ENCODE measurements around the gene ATF5. TPM values are rescaled to one million over a fixed set of nuclear protein-coding genes. Genes with fewer than 3 reads are reported as not detected.
"Not testable (repeated sequence)": the region's sequence is repeated elsewhere in the genome, so short reads cannot be mapped to it uniquely, and the experiment has no call there.

Gene ATF5
- total RNA-seq, 2 experiments from 2014 or later: 6.9 TPM

DNA sequence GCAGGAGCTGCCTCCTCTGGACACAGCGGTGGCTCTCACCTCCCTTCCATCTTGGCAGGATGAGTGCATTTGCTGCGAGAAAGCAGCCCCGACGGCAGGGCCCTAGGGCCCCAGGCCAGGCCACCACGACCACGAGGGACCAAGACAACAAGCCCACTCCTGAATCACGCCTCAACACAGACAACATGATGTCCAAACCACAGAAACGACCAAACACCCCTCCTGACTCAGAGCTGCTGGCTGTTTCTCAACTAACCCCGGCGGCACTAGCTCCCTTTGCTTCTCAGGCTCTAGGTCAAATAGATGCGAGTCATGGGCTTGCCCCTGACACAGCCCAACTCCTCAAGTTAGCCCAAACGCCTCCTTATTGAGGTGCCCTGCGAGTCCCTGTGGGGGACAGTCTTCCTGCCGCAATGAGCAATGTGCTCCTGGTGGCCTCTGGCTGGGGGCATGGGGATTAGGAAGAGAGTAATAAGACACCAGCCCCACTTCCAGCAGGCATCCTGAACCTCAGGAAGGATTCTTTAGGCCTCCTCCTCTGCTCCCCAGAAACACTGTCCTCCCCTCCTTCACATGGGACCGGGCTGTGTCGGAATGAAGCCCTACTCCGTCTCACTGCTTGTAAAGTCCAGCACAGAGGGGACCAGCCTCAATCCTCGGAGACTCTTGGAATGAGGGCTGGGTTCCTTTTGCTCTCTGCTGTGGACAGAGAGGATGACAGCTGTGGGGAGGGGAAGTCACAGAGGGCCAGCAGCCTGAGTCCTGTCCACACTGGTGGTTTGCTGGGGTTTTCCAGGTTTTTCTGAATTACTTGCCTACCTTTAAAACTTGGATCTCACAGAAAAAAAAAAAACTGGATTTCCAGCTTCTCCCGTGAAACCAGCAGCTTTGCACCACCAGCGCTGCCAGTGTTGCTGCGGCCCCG is 6.9 kb upstream of the ATF5 start:
- DNase-seq (no peak), ATAC-seq (ENCODE audit: low read depth) (no peak)
- Mint-ChIP-seq H3K36me3 (peaks cover 27% of the 10 kb centered on the region), H3K4me3 (no peak overlapping the region), H3K27me3 (no peaks in the 10 kb centered on the region), H3K27ac (no peak overlapping the region), H3K9me3 (no peaks in the 10 kb centered on the region), H3K4me1 (peaks cover 28% of the 10 kb centered on the region)
- POLR2A ChIA-PET: interaction anchor here (0.8 kb wide), 1 partner anchor 11 kb away, joined by 3 read pairs; no protein-coding TSS in a partner anchor

DNA sequence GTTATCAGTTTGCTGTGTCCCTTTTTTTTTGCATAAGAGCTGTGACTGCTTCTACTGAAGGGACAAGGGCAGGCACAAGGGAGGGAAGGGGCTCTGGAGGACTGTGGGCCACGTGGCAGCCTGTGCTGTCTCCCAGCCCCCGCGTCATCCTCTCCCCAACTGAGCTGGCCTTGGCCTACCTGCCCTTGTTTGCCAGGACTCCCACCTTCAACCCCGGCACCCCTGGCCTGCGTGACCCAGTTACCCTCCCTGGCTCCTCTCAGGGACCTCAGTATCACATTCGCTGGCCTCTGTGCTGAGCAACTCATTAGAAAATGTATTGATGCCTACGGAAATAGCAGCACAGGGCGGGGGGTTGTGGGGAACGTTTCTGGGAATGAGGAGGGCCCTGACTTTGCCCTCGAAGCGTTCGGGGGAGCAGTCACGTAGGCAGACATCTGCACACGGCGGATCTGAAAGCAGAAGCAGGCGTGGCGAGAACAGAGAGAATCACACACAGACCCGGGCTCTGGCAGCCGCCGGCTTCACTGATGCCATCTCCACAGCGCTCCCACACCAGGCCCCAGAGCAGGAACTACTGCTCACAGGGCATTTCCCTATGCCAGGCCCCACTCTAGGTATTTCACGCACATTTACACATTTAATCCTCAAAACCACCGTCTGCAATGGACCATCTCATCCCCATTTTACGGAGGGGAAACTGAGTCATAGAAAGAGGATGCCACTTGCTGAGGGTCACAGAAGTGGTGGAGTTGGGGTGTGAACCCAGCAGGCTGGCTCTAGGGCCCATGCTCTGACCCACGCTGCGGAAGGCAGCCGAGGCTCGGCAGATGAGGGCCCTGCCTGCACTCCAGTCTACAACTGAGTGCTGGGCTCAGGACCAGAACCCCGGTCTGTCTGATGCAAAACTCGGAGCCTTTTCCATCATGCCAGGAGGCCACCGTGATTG is 5.7 kb upstream of the ATF5 start:
- Mint-ChIP-seq H3K36me3 (peaks cover 25% of the 10 kb centered on the region), H3K4me3 (no peak overlapping the region), H3K9me3 (no peaks in the 10 kb centered on the region), H3K27ac (no peak overlapping the region), H3K4me1 (peaks cover 34% of the 10 kb centered on the region), H3K27me3 (no peaks in the 10 kb centered on the region)
- POLR2A ChIA-PET: interaction anchor here (0.6 kb wide), 1 partner anchor 1414 kb away, joined by 3 read pairs; no protein-coding TSS in a partner anchor
- DNase-seq (no peak), ATAC-seq (ENCODE audit: low read depth) (no peak)

DNA sequence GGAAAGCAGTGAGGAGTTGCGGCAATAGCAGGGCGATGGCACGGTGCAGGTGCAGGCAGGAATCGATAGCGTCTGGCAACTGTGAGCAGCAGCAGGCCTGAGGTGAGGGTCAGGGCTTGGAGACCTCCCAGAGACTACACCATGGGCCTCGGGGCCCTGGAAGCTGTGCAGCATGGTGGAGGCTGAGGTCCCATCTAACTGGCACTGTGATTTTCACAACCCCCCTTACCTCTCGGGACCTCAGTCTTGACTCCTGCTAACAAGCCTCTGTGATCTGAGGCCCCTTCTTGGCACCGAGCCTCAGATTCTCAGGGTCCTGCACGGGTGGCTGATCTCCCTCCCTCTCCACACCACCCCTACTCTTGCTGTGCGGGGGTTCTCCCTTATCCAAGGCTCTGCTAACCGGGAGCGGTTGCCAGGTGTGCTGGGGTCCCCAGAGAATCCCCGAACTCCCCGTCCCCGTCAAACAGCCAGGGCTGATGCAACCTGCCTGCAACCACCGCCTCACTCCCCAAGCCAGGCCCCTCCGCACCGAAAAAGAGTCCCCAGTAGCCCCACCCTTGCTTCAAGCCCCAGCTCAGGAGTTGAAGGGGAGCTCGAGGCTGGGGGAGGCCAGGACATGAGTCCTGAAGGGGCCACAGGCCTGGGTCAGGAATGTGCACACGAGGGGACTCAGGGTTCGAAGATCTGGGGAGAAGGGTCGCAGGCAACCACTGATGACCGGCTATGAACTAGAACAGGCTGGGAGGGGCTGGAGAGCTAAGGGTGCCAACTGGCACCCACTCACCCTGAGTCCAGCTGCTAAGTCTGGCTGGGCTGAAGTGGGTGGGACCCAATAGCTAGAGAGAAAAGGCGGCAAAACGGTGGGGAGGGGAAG is 4.8 kb upstream of the ATF5 start:
- no peaks in the 10 kb centered on the region for H3K9me3 Mint-ChIP-seq
- peaks cover 26% of the 10 kb centered on the region for H3K36me3 Mint-ChIP-seq
- ATAC-seq (ENCODE audit: low read depth) (no peak), DNase-seq (no peak)
- H3K27me3 Mint-ChIP-seq: no peaks in the 10 kb centered on the region
- no peak overlapping the region for H3K27ac Mint-ChIP-seq
- peaks cover 37% of the 10 kb centered on the region for H3K4me1 Mint-ChIP-seq
- H3K4me3 Mint-ChIP-seq: no peak overlapping the region
- POLR2A ChIA-PET: interaction anchor here (0.5 kb wide), 1 partner anchor 157 kb away, joined by 3 read pairs; the partner anchor contains the start of gene AP2A1

DNA sequence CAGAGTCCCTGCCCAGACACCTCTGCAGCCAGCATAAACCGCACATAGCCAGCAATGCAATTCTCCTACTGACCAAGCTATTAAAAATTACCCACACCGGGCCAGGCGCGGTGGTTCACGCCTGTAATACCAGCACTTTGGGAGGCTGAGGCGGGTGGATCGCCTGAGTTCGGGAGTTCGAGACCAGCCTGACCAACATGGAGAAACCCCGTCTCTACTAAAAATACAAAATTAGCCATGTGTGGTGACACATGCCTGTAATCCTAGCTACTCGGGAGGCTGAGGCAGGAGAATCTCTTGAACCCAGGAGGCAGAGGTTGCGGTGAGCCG is 4.2 kb upstream of the ATF5 start:
- ATAC-seq (ENCODE audit: low read depth); H3K27me3 Mint-ChIP-seq; H3K4me3 Mint-ChIP-seq; H3K27ac Mint-ChIP-seq; H3K9me3 Mint-ChIP-seq; DNase-seq: not testable (repeated sequence)
- Mint-ChIP-seq H3K4me1 (peaks cover 35% of the 10 kb centered on the region), H3K36me3 (peaks cover 24% of the 10 kb centered on the region)
- POLR2A ChIA-PET: interaction anchor here (0.5 kb wide), 1 partner anchor 158 kb away, joined by 3 read pairs; the partner anchor contains the start of gene AP2A1

DNA sequence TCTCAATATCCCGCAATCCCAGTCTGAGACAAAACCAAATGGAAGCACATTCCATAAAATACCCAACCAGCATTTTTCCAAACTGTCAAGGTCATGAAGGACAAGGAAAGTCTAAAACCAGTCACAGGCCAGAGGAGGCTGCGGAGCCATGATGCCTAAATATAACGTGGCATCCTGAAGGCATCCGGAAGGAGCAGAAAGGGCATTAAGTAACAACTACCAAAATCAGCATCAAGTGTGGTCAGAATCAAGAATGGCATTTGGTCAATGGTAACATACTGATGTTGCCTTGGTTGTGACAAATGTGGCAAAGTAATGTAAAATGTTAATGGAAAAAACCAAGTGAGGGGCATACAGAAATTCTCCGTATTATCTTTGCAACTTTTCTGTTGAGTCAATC is 3.5 kb upstream of the ATF5 start:
- H3K27me3 Mint-ChIP-seq: no peaks in the 10 kb centered on the region
- no peak for DNase-seq
- H3K4me1 Mint-ChIP-seq: peaks cover 39% of the 10 kb centered on the region
- H3K36me3 Mint-ChIP-seq: peaks cover 26% of the 10 kb centered on the region
- H3K4me3 Mint-ChIP-seq: no peak overlapping the region
- no peak for ATAC-seq (ENCODE audit: low read depth)
- H3K27ac Mint-ChIP-seq: peak overlapping the region; percentile 48
- no peaks in the 10 kb centered on the region for H3K9me3 Mint-ChIP-seq
- POLR2A ChIA-PET: interaction anchor here (0.7 kb wide), 1 partner anchor 10 kb away, joined by 8 read pairs; no protein-coding TSS in a partner anchor

DNA sequence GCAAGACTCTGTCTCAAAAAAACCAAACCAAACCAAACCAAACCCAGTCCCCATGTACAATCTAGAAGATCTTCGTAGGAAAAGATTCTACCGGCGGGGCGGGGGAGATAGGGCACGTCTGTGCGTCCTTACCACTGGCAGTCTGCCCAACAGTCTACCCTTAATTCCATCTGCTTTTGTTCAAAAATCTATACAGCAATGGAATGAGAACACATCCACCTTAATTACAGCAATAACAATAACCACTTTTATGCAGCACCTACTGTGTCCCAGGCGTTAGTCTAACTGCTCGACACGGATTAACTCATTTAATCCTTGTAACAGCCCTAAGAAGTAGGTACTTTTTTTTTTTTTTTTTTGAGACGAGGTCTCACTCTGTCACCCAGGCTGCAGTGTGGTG is 2.5 kb upstream of the ATF5 start:
- no peak for DNase-seq
- Mint-ChIP-seq H3K36me3 (peaks cover 27% of the 10 kb centered on the region), H3K4me1 (peaks cover 39% of the 10 kb centered on the region), H3K27me3 (no peaks in the 10 kb centered on the region), H3K27ac (no peak overlapping the region), H3K9me3 (no peaks in the 10 kb centered on the region), H3K4me3 (no peak overlapping the region)
- ATAC-seq (ENCODE audit: low read depth): no peak
- POLR2A ChIA-PET: no interaction called here

DNA sequence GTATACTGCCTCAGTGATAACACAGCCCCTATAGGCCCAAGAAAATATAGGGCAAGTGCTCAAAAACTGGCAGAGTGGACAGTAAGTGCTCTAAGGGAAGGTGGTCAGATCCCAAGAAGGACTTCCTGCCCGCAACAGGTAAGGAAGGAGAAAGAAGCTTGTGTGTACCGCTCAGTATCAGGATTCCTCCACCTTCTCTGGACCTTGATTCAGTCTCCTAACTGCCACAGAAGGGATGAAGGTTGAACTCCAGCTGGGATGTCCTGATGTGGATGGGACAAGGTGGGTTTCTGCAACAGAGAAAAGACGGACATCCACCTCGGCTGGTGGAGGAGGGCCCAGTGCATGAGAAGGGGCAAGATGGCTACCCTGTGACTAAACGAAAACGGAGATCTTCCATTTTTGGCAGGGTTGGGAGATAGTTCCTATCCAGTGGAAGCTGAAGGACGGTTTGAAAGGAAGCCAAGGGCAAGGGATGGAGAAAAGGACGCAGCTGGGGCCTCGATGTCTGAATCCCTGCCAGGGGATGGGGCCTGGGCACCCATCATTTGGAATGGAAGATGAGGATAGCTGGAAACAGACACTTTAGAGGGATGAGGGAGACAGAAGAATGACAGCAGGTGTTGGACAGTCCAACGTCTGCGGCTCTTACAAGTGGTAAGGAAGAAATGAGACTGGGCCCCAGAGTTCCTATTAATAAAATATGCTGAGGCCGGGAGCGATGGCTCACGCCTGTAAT is 1.3 kb upstream of the ATF5 start:
- peak overlapping the region; percentile 96 for H3K27ac Mint-ChIP-seq
- H3K4me1 Mint-ChIP-seq: peaks cover 40% of the 10 kb centered on the region
- no peaks in the 10 kb centered on the region for H3K27me3 Mint-ChIP-seq
- peak overlapping the region; percentile 99 for H3K4me3 Mint-ChIP-seq
- DNase-seq: no peak
- H3K9me3 Mint-ChIP-seq: peaks cover 3% of the 10 kb centered on the region
- POLR2A ChIA-PET: interaction anchor here (0.6 to 2.8 kb wide), 5 partner anchors 9 to 420 kb away, joined by 3 to 19 read pairs (median 8); partner anchors contain the start of genes IL4I1, PTOV1, VRK3 and ZNF473
- peaks cover 29% of the 10 kb centered on the region for H3K36me3 Mint-ChIP-seq
- no peak for ATAC-seq (ENCODE audit: low read depth)

DNA sequence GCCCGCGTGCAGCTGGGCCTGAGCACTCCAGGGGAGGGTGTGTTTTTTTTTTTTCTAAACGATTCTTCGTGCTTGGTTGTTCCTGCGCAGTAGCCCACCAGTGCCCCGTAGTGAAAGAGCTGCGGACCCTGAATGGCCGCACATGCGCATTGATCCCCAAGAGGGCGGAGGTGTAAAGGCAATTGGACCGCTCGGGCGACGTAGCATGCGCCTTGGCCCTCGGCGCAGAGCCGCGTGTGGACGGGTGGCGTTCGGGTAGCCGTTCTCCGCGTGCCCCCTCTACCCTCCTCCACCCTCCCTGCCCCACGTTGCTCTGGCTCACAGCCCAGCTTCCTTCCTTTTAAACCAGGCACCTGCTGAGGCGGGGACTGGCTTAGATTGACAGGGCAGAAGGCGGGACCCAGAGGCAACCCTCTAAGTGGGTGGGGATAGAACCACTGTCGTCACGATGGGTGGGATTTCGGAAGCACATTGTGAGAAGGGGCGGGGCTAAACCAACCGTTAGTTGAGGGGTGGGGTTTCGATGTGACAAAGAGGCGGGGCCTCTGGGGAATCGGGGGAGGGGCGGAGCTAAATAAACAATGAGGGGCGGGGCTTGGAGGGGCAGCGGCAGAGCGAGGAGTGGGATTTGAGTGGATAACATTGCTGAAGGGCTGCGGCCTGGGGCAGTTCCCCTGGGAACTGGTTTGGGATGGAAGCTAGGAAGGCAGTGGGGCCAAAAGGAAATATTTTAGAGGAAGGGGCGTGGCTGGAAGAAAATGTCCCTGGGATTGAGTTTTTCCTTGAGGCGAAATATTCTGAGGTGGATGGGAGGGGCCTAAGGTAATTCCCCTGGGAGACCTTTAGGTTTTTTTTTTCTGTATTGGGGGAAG is 842 bp downstream of the ATF5 start:
- ATAC-seq (ENCODE audit: low read depth) (peak; percentile 86), DNase-seq (peak; percentile 86)
- peaks cover 31% of the 10 kb centered on the region for H3K36me3 Mint-ChIP-seq
- H3K27me3 Mint-ChIP-seq: no peaks in the 10 kb centered on the region
- POLR2A ChIA-PET: interaction anchor here (0.6 to 2.8 kb wide), 21 partner anchors 11 to 875 kb away, joined by 3 to 20 read pairs (median 7); partner anchors contain the start of genes AKT1S1, AP2A1, IL4I1 and TBC1D17
- peak overlapping the region; percentile 99 for H3K4me3 Mint-ChIP-seq
- H3K27ac Mint-ChIP-seq: peak overlapping the region; percentile 98
- H3K4me1 Mint-ChIP-seq: peaks cover 44% of the 10 kb centered on the region
- peaks cover 3% of the 10 kb centered on the region for H3K9me3 Mint-ChIP-seq

DNA sequence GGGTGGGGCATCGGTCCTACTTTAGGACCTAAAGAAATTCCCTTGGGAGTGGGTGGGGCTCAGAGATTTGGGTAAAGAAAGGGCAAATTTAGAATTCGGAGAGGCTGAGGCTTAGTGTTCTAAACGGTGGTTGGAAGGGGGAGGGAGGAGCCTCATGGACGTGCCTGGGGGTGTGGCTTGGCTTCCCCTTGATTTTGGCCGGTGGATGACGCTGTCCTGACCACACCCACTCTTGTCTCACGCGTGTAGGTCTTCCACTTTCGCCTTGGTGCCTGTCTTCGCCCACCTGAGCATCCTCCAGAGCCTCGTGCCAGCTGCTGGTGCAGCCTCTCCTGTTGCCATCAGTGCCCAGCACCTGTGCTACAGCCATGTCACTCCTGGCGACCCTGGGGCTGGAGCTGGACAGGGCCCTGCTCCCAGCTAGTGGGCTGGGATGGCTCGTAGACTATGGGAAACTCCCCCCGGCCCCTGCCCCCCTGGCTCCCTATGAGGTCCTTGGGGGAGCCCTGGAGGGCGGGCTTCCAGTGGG is 1.5 kb downstream of the ATF5 start:
- ATAC-seq (ENCODE audit: low read depth): no peak
- no peak for DNase-seq
- H3K4me1 Mint-ChIP-seq: peaks cover 41% of the 10 kb centered on the region
- peaks cover 28% of the 10 kb centered on the region for H3K36me3 Mint-ChIP-seq
- POLR2A ChIA-PET: interaction anchor here (0.8 to 2.8 kb wide), 6 partner anchors 34 to 123 kb away, joined by 3 to 20 read pairs (median 15); partner anchors contain the start of genes AKT1S1, IL4I1, TBC1D17 and VRK3
- H3K27ac Mint-ChIP-seq: peak overlapping the region; percentile 98
- H3K4me3 Mint-ChIP-seq: peak overlapping the region; percentile 99
- peaks cover 3% of the 10 kb centered on the region for H3K27me3 Mint-ChIP-seq
- H3K9me3 Mint-ChIP-seq: peaks cover 3% of the 10 kb centered on the region

DNA sequence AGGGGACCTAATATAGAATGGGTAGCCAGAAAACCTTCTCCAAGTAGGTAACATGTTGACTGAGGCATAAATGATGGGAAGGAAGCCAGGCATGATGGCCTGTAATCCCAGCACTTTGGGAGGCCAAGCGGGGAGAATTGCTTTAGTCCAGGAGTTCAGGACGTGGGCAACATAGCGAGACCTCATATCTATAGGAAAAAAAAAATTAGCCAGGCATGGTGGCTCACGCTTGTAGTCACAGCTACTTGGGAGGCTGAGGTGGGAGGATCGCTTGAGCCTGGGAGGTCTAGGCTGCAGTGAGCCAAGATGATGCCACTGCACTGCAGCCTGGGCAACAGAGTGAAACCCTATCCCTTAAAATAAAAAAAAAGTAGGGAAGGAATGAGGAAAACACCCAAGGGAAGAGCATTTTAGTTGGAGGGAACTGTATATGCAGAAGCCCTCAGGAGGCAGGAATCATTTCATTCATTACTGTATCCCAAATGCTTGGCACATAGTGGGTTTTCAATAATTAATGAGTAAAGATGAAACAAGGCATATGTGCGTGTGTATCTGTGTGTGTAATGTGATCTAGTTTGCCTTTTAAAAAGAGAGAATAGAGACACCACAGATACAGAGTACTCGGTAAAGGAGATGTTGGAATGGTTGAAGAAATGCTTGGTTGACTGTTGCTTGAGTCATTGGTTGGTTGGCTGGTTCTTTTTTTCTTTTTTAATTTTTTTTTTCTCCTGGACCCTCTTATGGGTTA is 2.5 kb downstream of the ATF5 start:
- peaks cover 8% of the 10 kb centered on the region for H3K27me3 Mint-ChIP-seq
- no peak for DNase-seq
- POLR2A ChIA-PET: no interaction called here
- peaks cover 3% of the 10 kb centered on the region for H3K9me3 Mint-ChIP-seq
- ATAC-seq (ENCODE audit: low read depth): no peak
- peak overlapping the region; percentile 58 for H3K4me3 Mint-ChIP-seq
- no peak overlapping the region for H3K27ac Mint-ChIP-seq
- H3K4me1 Mint-ChIP-seq: peaks cover 39% of the 10 kb centered on the region
- H3K36me3 Mint-ChIP-seq: peaks cover 27% of the 10 kb centered on the region

All from activated naive CD8-positive, alpha-beta T cell treated with anti-CD3 and anti-CD28 coated beads, Interleukin-2, amount 10 ng/mL, durations not matched to agents 7 days and 5 days (primary cell).